ENCODE measurements around the gene MED12.

The MED12 gene

GRCh38 chrX:71117358-71117757, 1.0 kb upstream of the MED12 start:
- no peaks in the 10 kb centered on the region for H3K4me1 ChIP-seq (ENCODE audit: control insufficient read depth, insufficient read depth, low read length)
- POLR2A ChIA-PET = interaction anchor here (1.3 to 1.9 kb wide), 5 partner anchors 12 to 55 kb away, joined by 3 to 11 read pairs (median 8); partner anchors contain the start of genes CXorf65 and SNX12
- H3K9me3 ChIP-seq (ENCODE audit: control insufficient read depth, insufficient read depth, low read depth, low read length) = no peaks in the 10 kb centered on the region
- TF ChIP-seq ZSCAN5A (tag by site-specific recombination; IDR thresholded peaks at IDR 0.05) (no peak), HOXC10 (CRISPR knock-in tag; IDR thresholded peaks at IDR 0.05) (no peak), ZNF2 (tag by site-specific recombination; IDR thresholded peaks at IDR 0.05) (no peak), ZNF37A (tag by site-specific recombination; IDR thresholded peaks at IDR 0.05) (no peak), ZNF626 (tag by site-specific recombination; IDR thresholded peaks at IDR 0.05) (no peak), GLIS1 (tag by site-specific recombination; IDR thresholded peaks at IDR 0.05) (no peak), ZNF580 (tag by site-specific recombination; IDR thresholded peaks at IDR 0.05) (no peak), ZNF639 (tag by site-specific recombination; IDR thresholded peaks at IDR 0.05) (no peak), ZNF146 (tag by site-specific recombination; IDR thresholded peaks at IDR 0.05) (no peak), ZNF777 (tag by site-specific recombination; IDR thresholded peaks at IDR 0.05; ENCODE audit: borderline replicate concordance) (no peak), ZNF707 (tag by site-specific recombination; IDR thresholded peaks at IDR 0.05) (no peak), ATF2 (tag by site-specific recombination; IDR thresholded peaks at IDR 0.05; ENCODE audit: low read depth) (no peak), ZNF560 (tag by site-specific recombination; IDR thresholded peaks at IDR 0.05; ENCODE audit: borderline replicate concordance) (no peak), ZNF426 (tag by site-specific recombination; IDR thresholded peaks at IDR 0.05) (no peak), ZNF416 (tag by site-specific recombination; IDR thresholded peaks at IDR 0.05) (no peak), ZNF48 (tag by site-specific recombination; IDR thresholded peaks at IDR 0.05) (no peak), PRDM1 (tag by site-specific recombination; IDR thresholded peaks at IDR 0.05) (no peak), ZNF600 (tag by site-specific recombination; IDR thresholded peaks at IDR 0.05) (no peak)
- no peak overlapping the region for H3K27ac ChIP-seq (ENCODE audit: extremely low read depth, low read depth, low read length)
- H3K36me3 ChIP-seq (ENCODE audit: control insufficient read depth in 2 of 2, insufficient read depth in 1 of 2, low read length in 2 of 2) = peaks cover 4 to 28% of the 10 kb centered on the region in 2 experiments; a peak in 2 of 3 replicates
- H3K4me3 ChIP-seq (ENCODE audit: low read depth, low read length) = no peak overlapping the region
- CTCF ChIA-PET = interaction anchor here (0.6 to 4.3 kb wide), 3 partner anchors 12 to 515 kb away, joined by 3 to 24 read pairs (median 3); no protein-coding TSS in a partner anchor

- Histone ChIP-seq H3K4me1 (ENCODE audit: control insufficient read depth, insufficient read depth, low read length) (no peaks in the 10 kb centered on the region), H3K9me3 (ENCODE audit: control insufficient read depth, insufficient read depth, low read depth, low read length) (no peaks in the 10 kb centered on the region), H3K36me3 (ENCODE audit: control insufficient read depth in 2 of 2, insufficient read depth in 1 of 2, low read length in 2 of 2) (peaks cover 4 to 45% of the 10 kb centered on the region in 2 experiments; a peak in 2 of 3 replicates), H3K4me3 (ENCODE audit: low read depth, low read length) (peak overlapping the region; percentile 64), H3K27ac (ENCODE audit: extremely low read depth, low read depth, low read length) (no peak overlapping the region)
- TF ChIP-seq GLI2 (tag by site-specific recombination; IDR thresholded peaks at IDR 0.05; ENCODE audit: borderline replicate concordance, low read depth) = no peak
- no peak for TF ChIP-seq GFI1B (tag by site-specific recombination; IDR thresholded peaks at IDR 0.05)
- peak; percentile 85 for TF ChIP-seq ZNF341 (tag by site-specific recombination; IDR thresholded peaks at IDR 0.05; ENCODE audit: low read depth)
- no peak for TF ChIP-seq ZNF664 (tag by site-specific recombination; IDR thresholded peaks at IDR 0.05)
- no peak for TF ChIP-seq ZXDB (tag by site-specific recombination; IDR thresholded peaks at IDR 0.05)
- TF ChIP-seq ZBTB44 (tag by site-specific recombination; IDR thresholded peaks at IDR 0.05) = no peak
- no peak for TF ChIP-seq ZNF398 (tag by site-specific recombination; IDR thresholded peaks at IDR 0.05)
- TF ChIP-seq ZNF223 (tag by site-specific recombination; IDR thresholded peaks at IDR 0.05) = no peak
- no peak for TF ChIP-seq ZNF23 (tag by site-specific recombination; IDR thresholded peaks at IDR 0.05; ENCODE audit: borderline replicate concordance)
- CTCF ChIA-PET = interaction anchor here (0.5 to 4.3 kb wide), 5 partner anchors 11 to 139 kb away, joined by 3 to 24 read pairs (median 3); partner anchors contain the start of gene FOXO4
- POLR2A ChIA-PET = interaction anchor here (0.7 to 1.9 kb wide), 12 partner anchors 11 to 247 kb away, joined by 3 to 16 read pairs (median 6); partner anchors contain the start of genes CXorf65, NONO, SNX12 and TAF1
Observed at GRCh38 chrX:71118985-71119535, 664 bp downstream of the MED12 start.
